ENCODE measurements around the gene ALDH4A1.

DNA sequence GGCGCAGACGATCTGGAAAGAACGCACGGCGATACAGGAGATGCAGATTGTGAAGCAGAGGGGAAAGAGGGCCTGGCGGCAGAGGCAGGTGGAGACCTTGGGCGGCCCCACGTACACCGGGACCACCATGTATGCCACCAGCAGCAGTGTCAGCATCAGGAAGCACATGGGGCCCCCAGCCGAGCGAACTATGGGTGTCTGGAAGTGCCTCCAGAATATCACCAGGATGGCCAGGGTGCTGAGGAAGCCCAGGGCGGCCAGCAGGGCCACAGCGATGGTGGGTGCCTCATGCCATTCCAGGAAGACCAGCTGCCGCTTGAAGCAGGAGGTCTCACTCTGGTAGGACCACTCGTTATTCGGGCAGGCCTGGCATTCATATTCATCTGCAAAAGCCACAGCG, 62.2 kb downstream of the ALDH4A1 start:
- TF ChIP-seq, protein P1, sequence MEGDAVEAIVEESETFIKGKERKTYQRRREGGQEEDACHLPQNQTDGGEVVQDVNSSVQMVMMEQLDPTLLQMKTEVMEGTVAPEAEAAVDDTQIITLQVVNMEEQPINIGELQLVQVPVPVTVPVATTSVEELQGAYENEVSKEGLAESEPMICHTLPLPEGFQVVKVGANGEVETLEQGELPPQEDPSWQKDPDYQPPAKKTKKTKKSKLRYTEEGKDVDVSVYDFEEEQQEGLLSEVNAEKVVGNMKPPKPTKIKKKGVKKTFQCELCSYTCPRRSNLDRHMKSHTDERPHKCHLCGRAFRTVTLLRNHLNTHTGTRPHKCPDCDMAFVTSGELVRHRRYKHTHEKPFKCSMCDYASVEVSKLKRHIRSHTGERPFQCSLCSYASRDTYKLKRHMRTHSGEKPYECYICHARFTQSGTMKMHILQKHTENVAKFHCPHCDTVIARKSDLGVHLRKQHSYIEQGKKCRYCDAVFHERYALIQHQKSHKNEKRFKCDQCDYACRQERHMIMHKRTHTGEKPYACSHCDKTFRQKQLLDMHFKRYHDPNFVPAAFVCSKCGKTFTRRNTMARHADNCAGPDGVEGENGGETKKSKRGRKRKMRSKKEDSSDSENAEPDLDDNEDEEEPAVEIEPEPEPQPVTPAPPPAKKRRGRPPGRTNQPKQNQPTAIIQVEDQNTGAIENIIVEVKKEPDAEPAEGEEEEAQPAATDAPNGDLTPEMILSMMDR (IDR thresholded peaks at IDR 0.05): no peak
- no peak for TF ChIP-seq POLR2A (IDR thresholded peaks at IDR 0.05)

Data from adrenal gland (tissue), 5 donors.